Choroid plexus epithelial cell (primary cell): Measurements from ENCODE around the gene TMEM247.

Experiments used
- DNase-seq: peaks from one replicate; pipeline ENCODE4 v3.0.0-alpha.2; 2010; ENCODE audit warnings: low read depth
- H3K4me3 ChIP-seq: 2 replicates; pipeline ENCODE4 v1.5.1; 2011; ENCODE audit warnings: low read depth, mild to moderate bottlenecking, control low read depth, low read length, moderate library complexity
- CTCF ChIP-seq: conservative IDR thresholded peaks from 2 replicates; pipeline ENCODE4 v1.5.1; 2011; ENCODE audit warnings: low read depth, mild to moderate bottlenecking, control low read depth, inconsistent platforms, low read length, moderate library complexity

The TMEM247 gene

GRCh38 chr2:46504221-46504620 is 24.9 kb downstream of the TMEM247 start:
- TF ChIP-seq CTCF = no peak
- H3K4me3 ChIP-seq = no peak overlapping the region
- no peak for DNase-seq

GRCh38 chr2:46504685-46505471 is 25.5 kb downstream of the TMEM247 start:
- H3K4me3 ChIP-seq = no peak overlapping the region
- TF ChIP-seq CTCF = no peak
- DNase-seq = no peak

- TF ChIP-seq CTCF = no peak
- no peak overlapping the region for H3K4me3 ChIP-seq
- no peak for DNase-seq
Observed at GRCh38 chr2:46505472-46505783, 26.1 kb downstream of the TMEM247 start.

GRCh38 chr2:46506131-46506706 is 26.9 kb downstream of the TMEM247 start:
- TF ChIP-seq CTCF = no peak
- DNase-seq = peak; percentile 4
- H3K4me3 ChIP-seq = no peak overlapping the region

- H3K4me3 ChIP-seq = no peak overlapping the region
- no peak for TF ChIP-seq CTCF
- DNase-seq = no peak
Observed at GRCh38 chr2:46508312-46508711, 28.9 kb downstream of the TMEM247 start.

GRCh38 chr2:46508759-46509158 is 29.4 kb downstream of the TMEM247 start:
- no peak for TF ChIP-seq CTCF
- no peak for DNase-seq
- H3K4me3 ChIP-seq = no peak overlapping the region

GRCh38 chr2:46509804-46510203 is 30.4 kb downstream of the TMEM247 start:
- no peak overlapping the region for H3K4me3 ChIP-seq
- no peak for TF ChIP-seq CTCF
- no peak for DNase-seq
